HEK293T (cell line): Measurements from ENCODE around the gene MAGI2.

Experiments used
- BHLHE40 ChIP-seq: fragments of 450-650 bp; IDR thresholded peaks from 2 replicates; pipeline ENCODE4 v1.6.1; 2016; ENCODE audit warnings: mild to moderate bottlenecking, moderate library complexity, borderline replicate concordance
- ELF4 ChIP-seq: fragments of 450-650 bp; IDR thresholded peaks from 2 replicates; pipeline ENCODE4 v1.6.1; 2017; ENCODE audit warnings: antibody characterized with exemption
- FOXA1 ChIP-seq: fragments of 450-650 bp; IDR thresholded peaks from 2 replicates; pipeline ENCODE4 v1.6.1; 2016; ENCODE audit warnings: mild to moderate bottlenecking
- FOXK2 ChIP-seq: fragments of 450-650 bp; IDR thresholded peaks from 2 replicates; pipeline ENCODE4 v1.6.1; 2016; ENCODE audit warnings: mild to moderate bottlenecking
- FOXM1 ChIP-seq: fragments of 450-650 bp; IDR thresholded peaks from 2 replicates; pipeline ENCODE4 v1.6.1; 2017; ENCODE audit warnings: mild to moderate bottlenecking, borderline replicate concordance
- HDGF ChIP-seq: fragments of 450-650 bp; IDR thresholded peaks from 2 replicates; pipeline ENCODE4 v1.6.1; 2017; ENCODE audit warnings: antibody characterized with exemption, borderline replicate concordance
- L3MBTL2 ChIP-seq: fragments of 450-650 bp; conservative IDR thresholded peaks from 2 replicates; pipeline ENCODE4 v1.6.1; 2016; ENCODE audit warnings: mild to moderate bottlenecking
- NFRKB ChIP-seq: fragments of 450-650 bp; IDR thresholded peaks from 2 replicates; pipeline ENCODE4 v1.6.1; 2016; ENCODE audit warnings: mild to moderate bottlenecking, moderate library complexity
- PKNOX1 ChIP-seq: fragments of 450-650 bp; IDR thresholded peaks from 2 replicates; pipeline ENCODE4 v1.6.1; 2016
- SP1 ChIP-seq: fragments of 450-650 bp; IDR thresholded peaks from 2 replicates; pipeline ENCODE4 v1.6.1; 2017
- SUZ12 ChIP-seq: fragments of 450-650 bp; IDR thresholded peaks from 2 replicates; pipeline ENCODE4 v1.6.1; 2016; ENCODE audit warnings: mild to moderate bottlenecking
- TARDBP ChIP-seq: fragments of 450-650 bp; IDR thresholded peaks from 2 replicates; pipeline ENCODE4 v1.6.1; 2016

- TF ChIP-seq SP1 (no peak), PKNOX1 (no peak), HDGF (no peak), ELF4 (no peak), FOXM1 (no peak), FOXK2 (no peak), L3MBTL2 (no peak), NFRKB (no peak), TARDBP (no peak), FOXA1 (no peak), SUZ12 (no peak), BHLHE40 (no peak)
These were observed 416.5 kb downstream of the MAGI2 start for GRCh38 chr7:79037001-79037400.
